ENCODE data around the gene FAM162B.
"Not testable (repeated sequence)": the region's sequence is repeated elsewhere in the genome, so short reads cannot be mapped to it uniquely, and the experiment has no call there.

Gene FAM162B

DNA sequence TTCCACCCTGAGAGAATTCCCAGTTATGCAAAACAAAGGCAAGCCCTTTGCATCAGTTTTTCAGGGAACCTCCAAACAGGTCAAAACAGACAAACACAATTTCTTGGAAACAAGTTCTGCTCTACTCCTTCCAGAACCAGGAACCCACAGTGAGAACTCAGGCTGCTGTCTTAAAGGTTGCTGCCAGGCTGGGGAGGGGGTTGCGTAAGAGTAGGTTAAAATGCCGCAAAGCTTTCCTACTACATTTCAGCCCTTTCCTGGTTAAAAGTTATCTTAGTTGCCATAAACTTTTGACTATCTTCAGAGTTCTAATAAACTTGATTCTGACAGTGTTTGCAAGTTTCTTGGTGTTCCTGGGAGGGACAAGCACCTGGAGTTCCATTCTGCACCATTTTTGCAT, 50.8 kb downstream of the FAM162B start:
- no peak for DNase-seq

DNA sequence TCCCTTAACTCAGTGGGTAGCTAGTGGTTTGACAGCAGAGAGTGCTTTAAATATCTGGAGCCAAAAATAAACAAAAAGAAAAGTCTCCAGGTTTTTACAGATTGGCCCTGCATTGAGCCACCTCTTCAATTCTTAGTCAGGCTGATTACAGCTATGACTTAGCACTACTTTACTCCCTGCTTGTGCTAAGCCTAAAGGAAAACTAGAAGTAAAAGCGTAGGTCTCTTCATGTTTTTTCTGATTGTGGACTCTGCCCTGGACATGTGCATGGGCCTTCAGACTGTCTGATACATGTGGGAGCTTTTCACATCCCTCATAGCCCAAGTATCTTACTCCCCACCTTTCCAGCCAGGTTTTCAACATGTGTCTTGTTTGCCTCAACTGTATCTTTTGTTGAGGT, 51.2 kb downstream of the FAM162B start:
- no peak for DNase-seq

DNA sequence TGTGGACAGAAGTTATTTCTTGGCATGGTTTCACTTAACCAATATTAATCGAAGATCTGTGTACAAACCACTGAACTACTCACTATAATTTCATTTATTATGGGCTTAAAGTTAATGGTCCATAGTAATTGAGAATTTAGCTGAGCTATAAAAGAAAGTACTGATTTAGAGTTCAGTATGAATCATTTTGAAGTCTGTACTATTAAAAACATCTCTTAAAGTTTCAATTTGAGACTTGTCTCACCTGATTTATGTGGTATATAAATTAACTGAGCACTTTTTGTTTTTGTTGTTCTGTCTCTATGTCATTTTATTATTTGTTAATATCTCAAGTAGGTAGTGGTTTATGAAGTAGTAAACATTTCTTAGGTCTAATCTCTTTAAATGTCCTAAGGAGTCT, 59.6 kb downstream of the FAM162B start:
- DNase-seq, result no peak

DNA sequence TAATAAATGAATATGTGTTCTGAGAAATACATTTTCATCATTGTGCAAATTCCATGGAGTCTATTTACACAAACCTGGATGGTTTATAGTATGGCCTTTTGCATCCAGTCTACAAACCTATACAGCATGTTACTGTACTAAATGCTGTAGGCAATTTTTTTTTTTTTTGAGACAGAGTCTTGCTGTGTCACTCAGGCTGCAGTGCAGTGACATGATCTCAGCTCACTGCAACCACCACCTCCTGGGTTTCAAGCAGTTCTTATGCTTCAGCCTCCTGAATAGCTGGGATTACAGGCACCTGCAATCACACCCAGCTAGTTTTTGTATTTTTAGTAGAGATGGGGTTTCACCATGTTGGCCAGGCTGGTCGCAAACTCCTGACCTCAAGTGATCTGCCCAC, 61.6 kb downstream of the FAM162B start:
- not testable (repeated sequence) for DNase-seq
